HG03565 (cell line): Measurements from ENCODE around the gene DOCK11.

ENCODE experiments used
- ATAC-seq: cut with Tn5 transposase; IDR thresholded peaks from one replicate; pipeline ENCODE4 v1.9.1; 2021; ENCODE audit warnings: mild to moderate bottlenecking, moderate library complexity; ENCODE audit not compliant: unreplicated experiment

Gene DOCK11

DNA sequence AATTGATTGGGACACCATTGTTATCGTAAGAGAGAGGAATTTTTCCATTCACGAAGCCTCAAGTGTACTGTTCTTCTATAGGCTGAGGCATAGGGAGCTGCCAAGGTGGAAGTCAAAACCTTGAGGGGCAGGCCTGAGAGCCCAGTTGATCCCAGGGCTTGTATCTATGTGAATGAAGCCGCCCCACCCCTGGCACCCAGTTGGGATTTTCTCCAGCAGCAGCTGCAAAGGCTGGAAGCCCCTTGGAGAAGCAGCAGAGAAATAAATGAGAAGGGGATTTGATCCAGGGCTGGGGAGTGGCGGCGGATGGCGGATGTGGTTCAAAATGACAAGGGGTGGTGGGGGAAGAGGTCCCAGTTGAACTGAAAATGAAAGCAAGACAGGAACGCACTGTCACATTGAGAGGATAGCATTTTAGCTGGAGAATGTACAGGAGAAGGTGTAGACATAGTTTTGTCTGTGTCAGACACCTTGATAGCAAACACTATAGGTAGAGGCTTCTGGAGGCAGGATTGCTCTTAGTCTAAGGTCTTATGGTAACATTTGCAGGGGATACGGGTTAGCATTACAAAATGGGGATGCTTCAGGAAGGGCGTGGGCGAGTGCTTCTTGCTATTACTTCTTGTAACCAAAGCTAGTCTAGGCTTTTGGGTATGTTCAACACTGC lies 32.6 kb downstream of the DOCK11 start:
- no peak for ATAC-seq

GRCh38 chrX:118530219-118530911 lies 34.8 kb downstream of the DOCK11 start:
- ATAC-seq, result no peak

DNA sequence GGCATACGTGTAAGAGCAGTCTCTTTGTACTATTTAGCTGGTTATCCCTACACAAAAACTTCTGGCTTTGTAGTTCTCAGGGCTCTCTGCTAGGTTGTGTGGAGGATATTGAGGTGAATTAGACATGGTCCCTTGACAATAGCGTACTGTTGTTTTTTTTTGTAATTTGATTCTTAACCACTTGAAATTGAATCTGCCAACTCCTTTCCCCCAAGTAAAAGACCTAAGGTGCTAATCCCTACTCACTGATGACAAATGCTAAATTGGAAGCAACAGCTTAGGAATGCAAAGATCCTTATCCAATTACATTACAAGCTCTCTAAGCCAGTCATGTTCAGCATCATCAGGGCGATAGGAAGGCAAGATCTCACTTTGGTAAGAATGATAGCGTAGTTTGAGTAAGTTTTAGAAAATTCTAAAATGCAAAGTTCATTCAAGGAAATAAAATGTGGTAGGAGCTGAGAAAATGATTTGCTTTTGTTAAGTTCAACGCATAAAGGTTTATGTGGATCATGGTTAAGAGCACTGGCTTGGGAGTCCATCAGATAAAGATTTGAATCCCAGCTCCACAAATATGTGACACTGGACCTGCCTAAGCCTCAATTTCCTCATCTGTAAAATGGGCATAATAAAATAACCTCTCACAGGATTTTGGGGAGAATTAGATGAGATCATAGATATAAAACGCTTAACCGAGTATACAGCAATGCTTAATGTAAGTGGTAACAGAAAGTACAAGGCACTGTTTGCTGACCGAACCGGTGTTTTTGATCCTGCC lies 39.3 kb downstream of the DOCK11 start:
- no peak for ATAC-seq

DNA sequence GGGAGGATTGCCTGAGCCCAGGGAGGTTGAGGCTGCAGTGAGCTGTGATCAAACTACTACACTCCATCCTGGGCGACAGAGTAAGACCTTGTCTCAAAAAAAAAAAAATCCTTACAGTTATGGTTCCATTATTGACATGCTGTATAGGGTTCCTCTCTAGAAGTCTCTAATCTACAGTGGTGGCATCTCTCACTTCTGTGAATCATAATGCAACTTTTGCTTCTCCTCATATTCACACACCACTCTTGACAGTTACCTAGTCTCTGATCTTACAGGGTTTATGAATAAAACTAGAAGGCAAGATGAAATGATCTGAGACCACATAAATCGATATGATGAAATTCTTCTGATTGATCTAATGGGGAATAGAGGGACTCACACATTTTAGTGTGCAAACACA lies 40.6 kb downstream of the DOCK11 start:
- ATAC-seq, result peak; percentile 72

DNA sequence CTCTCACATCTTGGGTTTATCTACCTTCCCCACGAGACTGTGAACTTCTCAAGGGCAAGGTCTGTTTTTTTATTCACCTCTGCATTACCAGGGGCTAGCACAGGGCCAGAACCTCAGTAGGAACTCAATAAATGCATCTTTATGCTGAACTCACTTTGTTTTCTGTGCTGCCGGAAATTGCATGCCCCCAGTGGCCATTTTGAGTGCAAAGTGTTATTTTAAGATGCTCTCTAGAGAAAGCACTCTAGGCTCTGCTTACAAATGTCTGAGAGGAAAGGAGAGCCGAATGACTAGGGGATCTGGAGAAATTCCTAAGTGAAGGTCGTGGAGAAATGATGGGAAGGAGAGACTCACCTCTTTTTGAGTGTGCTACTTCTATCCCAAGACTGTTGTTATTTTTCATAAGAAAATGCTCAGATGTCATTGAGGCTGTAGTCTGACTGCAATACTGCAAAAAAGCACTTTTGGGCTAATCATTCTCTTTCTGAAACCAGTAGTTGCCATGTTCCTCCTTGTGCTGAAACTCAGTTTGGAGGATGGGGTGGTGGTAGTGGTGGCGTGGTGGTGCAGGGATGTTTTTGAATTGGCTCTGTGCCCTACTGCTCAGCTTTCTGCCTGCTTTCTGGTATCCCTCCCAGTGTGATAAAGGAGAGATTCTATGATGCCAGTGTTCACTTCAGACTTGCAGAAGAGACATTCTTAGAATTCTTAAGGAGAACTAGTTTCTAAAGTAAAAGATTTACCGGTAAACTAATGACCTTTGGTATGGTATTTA lies 41.3 kb downstream of the DOCK11 start:
- ATAC-seq, result peak; percentile 56

DNA sequence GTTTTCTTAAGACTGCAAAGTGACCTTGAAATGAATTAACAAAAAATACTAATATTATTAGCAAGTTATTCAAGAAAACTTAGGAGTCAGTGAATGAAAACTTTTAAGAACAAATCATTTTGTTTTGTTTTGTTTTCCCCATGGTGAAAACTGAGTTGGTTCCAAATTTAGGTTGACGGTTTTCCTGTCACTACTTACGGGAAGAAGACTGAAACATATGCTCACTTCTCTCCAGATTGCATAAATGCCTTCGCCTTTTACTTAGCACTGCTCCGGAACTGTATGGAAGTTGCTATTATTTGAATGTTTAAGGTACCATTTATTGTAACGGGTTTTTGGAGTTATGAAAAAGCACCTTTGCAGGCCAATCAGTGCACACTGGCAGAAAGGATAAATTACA lies 42.8 kb downstream of the DOCK11 start:
- no peak for ATAC-seq

DNA sequence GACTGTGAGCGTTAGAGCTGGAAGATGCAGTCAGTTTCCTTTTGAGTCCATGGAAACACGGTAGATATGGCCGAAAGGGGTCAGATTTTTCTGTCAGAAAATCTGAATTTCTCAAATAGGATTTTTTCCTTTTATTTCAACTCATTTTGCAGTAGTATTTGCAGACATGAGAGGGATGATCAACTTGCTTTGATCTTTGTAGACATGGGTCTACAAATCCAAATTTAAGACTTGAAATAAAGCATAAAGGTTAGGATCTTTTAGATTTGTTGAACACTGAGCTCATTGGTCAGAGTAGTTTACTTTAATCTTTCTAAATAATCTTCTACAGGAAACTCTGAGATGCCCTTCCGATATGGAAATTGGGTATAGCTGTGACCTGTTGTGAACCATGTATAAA lies 44.7 kb downstream of the DOCK11 start:
- no peak for ATAC-seq

GRCh38 chrX:118541482-118541881 lies 45.9 kb downstream of the DOCK11 start:
- no peak for ATAC-seq

DNA sequence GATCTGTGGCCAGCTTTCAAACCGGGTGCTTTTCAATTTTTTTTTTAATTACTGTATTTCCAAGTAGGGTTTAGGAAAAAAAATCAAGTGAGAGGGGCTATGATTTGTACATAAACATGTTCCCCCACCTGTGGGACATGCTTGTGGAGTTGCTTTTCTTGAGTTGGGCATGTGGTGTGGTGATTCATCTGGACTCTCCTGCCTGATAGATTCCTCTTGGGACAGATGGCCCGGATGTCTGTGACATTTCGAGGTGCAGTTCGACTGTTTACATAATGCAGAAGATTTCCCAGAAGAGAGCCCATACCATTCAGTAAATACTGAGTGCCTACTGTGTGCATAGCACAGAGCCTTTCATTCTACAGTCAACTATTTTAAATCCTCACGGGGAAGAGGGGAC lies 49.9 kb downstream of the DOCK11 start:
- no peak for ATAC-seq

DNA sequence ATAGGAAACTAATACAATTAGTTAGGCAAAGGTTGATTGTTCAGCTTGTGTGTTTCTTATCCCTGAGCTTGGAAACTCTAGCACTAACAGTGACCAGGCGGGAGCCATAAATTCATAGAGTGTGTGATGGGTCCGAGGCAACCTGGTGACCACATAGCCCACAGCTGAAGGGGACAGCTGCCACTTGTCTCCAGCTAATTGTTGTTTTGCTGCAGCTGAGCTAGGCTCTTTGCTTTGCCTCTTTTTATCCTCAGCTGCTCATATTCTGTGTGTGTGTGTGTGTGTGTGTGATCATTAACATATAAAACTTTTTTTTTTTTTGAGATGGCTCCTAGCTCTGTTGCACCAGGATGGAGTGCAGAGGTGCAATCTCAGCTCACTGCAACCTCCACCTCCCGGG lies 53.2 kb downstream of the DOCK11 start:
- ATAC-seq, result no peak

DNA sequence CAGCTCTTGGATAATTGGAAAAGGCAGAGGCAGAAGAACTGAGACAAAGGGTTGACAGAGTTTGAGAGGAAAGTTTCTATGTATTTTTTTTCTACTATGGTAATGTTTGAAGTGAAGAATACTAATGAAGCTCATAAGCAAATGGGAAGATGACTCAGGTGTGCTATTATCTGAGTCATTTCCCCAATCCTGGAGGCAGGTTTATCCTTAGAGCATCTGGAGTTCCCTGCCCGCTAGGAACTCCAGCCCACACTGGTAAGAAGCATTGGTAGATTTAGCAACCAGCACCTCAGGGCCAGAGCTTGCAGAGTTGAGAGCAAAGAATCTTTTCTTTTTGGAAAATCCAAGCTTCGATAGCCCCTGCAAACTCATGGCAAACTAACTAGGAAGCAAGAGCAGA lies 55.2 kb downstream of the DOCK11 start:
- no peak for ATAC-seq

DNA sequence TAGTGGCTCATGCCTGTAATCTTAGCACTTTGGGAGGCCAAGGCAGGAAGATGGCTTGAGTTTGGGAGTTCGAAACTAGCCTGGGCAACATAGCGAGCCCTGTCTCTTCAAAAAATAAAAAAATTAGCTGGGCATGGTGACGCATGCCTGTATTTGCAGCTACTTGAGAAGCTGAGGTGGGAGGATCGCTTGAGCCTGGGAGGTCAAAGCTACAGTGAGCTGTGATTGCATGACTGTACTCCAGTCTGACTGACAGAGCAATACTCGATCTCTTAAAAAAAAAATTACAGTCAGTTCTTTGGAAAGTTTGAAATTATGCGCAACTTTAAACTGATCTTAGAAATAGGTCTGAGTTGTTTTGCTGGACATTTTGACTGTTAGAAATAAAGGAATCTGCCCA lies 55.8 kb downstream of the DOCK11 start:
- ATAC-seq, result no peak

GRCh38 chrX:118552121-118552900 lies 56.7 kb downstream of the DOCK11 start:
- ATAC-seq, result no peak

GRCh38 chrX:118553042-118553710 lies 57.6 kb downstream of the DOCK11 start:
- ATAC-seq, result no peak

DNA sequence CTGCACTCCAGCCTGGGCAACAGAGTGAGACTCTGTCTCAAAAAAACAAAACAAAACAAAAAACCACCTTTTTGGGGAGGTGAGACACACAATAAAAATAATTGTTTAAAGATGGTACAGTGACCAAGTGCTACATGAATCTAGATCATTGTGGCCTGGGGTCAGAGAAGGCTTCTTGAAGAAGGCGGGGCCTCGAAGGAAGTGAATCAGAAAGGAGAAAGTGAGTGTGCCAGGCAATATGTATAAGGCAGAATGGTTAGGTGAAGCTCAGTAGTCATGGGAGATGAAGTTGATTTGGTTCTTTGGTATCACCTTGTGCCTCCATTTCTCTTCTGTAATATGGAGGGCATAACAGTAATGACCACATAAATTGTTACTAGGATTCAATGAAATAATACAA lies 58.9 kb downstream of the DOCK11 start:
- no peak for ATAC-seq

DNA sequence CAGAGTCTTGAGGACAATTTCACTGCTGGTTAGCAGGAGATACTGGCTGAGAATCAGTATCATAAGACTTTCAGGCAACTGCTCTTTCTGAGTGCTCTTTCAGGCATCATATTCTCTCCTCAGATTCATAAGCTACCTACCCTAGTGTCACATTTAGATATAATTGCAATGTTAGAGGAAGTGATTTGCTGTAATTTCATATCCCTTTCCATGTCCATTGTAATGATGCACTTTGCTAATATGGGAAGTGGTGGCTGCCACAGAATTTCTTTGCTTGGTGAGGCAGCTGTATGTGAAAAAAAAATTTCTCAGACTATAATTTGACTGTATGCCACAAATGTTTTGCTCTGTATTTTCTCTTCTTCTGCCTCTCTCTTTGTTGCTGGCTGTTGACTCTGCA lies 63.3 kb downstream of the DOCK11 start:
- no peak for ATAC-seq

DNA sequence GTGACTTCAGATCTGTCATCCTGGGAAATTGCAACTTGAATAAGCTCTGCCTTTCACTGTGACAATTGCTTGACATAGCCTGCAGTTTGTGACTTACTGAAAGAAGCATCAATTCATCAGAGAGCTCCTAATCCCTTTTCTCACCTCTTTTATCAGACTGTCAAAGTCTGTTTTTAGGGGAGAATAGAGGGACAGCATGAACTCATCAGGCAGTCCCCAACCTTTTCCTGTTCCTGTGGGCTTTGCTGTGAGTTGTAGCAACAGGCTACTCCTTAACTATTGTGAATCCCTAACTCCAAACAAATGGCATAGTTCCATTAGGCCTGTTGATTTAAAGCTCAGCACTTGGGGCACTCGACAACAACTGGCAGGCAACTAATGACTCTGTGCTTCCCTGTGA lies 64.9 kb downstream of the DOCK11 start:
- ATAC-seq, result no peak

- no peak for ATAC-seq
These were observed 67.1 kb downstream of the DOCK11 start for GRCh38 chrX:118562582-118563164.

- no peak for ATAC-seq
These were observed 68.9 kb downstream of the DOCK11 start for GRCh38 chrX:118564498-118564897.

- ATAC-seq, result no peak
These were observed 70.2 kb downstream of the DOCK11 start for GRCh38 chrX:118565853-118566252.
